ENCODE measurements around the gene AGXT.
A peak's percentile ranks its signal among the peaks of the same experiment; 100 is the strongest.

Gene AGXT

DNA sequence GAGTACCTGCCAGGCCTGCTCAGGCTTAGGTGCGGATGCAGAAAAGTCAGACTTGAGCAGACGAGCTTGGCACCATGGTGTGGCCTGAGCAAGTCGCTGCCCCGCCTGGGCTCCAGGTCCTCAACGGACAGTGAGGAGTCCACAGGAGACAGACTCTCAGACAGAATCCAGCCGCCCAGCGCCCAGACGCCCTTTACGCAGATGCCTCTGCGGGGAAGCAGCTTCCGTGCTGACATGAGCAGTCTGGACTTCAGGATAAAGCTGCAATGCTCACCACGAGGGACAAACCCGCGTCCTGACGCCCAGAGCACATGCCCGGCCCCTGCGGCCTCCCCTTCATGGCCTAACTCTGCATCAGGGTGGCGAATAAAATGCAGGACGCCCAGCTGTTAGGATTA, 30.8 kb downstream of the AGXT start:
- no peak for DNase-seq

DNA sequence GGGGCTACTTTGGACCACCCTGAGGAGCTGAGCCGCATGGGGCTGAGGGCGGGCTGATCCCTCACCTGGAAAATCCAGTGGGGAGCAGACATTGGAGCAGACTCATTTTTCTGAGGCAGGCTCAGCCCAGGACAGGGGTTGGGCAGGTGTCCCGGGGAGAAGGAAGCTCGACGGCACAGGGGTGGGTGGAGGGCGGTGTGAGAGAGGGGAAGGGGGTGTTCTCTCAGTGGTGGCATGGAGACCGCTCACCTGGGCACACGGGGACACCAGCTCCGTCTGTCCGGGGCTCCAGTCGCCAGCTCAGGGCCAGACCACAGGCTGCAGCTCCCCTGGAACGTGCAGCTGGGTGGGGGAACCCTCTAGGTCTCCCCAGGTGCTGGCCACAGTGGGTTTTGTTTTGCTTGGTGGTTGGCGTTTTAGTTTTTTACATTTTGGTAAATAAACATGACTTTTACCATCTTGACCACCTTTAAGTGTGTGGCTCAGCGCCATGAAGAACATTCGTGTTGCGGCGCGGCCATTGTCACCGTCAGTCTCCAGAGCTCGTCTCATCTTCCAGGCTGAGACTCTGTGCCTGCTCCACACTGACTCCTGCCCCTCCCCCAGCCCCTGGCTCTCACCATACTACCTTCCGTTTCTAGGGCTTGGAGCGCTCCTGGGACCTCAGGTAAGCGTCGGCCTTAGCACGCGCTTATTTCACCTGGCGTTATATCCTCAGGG, 31.7 kb downstream of the AGXT start:
- DNase-seq = no peak

DNA sequence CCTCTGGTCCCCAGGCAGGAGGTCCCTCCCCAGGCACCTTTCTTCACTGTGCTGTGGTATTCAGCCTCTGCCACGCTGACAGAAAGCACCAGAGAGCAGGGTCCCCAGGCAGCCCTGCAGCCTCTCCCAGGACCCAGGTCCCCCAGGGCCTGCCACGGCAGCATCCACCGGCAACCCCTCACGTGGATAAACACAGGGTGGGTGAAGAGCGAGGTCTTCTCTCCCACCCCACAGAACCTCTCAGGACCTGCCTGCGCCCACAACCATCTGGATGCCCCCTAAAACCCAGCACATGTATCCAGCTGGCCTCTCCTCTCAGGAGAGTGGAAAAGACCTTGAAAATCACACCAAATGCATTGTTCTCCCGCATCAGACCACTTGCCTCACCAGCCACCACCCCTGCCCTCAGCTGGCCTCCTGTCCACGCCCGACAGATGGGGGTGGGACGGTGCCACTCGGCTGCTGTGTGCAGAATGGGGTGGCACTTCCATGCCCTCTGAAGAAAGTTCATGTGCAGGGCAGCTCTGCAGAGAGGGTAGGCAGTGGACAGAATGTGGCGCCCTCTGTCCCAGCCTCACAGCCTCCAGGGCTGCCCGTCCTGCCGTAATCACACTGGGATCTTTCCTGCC, 33.5 kb downstream of the AGXT start:
- no peak for DNase-seq

DNA sequence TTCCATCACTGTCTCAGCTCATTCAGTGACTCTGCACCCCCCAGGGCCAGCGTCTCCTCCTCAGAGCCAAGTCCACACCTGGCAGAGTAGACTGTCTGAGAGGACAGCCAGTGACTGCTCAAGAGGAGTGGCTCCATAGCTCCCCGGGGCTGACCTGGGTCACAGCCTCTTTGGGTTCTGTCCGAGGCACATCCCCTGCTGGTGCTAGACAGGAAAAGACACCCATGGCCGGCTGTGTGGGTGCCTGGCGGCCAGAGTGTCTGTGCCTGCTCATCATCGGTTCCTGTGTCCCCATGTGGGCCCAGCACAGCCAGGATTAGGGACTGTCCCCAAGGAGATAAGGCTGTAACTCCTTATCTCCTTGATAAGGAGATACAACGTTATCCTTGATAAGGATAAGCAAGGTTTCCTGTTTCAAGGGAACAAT, 34.0 kb downstream of the AGXT start:
- DNase-seq = no peak

DNA sequence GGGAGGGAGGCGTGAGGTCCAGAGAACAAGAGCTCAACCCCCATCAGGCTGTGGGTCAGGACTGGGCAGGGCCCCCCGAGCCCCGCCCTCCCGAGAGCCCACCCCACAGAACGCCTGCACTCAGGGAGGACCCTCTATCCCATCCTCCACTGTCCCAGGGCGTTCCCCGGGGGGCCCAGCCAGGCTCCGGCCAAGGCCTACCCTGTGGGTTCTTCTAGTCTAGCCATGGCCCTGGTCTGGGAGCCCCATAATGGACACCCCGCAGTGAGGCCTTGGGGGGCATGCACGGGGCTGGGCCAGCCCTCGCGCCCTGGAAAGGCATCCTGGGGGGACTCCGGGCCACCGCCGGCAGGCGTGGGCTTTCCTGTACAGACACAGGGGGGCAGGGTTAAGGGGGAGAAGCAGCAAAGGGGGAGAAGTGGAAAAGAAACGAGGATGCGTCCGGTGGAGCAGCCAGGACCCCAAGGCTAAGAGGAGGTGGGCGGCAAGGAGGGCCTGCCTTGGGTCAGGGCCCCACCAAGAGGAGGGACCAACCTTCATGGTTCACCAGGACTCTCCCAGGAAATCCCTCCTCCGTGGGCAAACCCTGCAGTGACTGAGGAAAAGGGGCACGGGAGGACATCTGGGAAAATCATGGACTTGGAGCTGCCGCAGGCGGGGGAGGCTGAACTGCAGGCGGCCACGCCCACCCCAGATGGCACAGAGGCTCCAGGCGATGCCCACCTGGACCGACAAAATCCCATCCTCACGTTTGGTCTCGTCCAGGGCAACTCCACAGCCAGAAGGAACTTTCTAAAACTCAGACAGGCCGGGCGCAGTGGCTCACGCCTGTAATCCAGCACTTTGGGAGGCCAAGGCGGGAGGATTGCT, 34.8 kb downstream of the AGXT start:
- no peak for DNase-seq

DNA sequence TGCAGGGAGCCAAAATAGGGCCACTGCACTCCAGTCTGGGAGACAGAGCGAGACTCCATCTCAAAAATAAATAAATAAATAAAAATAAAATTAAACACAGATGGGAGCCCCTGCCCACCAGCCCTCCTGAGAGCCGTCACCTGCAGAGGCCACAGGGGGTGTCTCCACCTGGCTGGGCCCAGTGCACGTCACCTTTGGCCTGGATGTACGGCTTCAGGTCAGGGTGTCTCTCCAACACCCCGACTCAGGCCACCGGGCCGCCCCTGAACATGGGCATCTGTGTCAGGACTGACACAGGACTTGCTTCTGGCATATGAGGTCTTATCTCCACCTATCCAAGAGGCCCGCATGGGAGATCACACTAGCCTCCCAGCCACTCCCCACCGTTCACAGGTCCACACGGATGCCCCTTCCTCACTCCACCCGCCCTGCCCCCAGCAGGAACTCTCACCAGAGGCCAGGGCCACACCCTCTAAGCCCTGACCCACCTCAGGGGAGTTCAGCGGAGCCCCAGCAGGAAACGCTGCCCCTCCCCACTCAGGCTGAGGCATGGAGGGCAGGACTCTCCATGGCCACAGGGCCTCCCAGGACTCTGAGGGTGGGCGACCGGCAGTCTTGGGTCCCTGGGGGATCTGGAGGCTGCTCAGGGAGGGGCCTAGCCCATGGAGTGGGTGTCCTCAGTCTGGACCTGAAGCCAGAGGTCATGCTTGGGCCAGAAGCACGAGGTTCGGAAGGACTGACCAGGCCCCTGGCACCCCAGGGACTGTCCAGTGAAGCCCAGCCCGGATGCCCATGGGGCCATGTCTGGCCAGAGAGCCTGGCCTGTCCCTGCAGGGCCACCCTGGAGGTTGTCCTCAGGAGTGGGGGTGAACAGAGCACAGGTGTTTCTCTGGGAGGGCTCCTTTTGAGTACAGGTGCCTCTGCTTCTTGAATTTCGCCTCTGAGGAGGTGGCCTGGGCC, 35.9 kb downstream of the AGXT start:
- no peak for DNase-seq

DNA sequence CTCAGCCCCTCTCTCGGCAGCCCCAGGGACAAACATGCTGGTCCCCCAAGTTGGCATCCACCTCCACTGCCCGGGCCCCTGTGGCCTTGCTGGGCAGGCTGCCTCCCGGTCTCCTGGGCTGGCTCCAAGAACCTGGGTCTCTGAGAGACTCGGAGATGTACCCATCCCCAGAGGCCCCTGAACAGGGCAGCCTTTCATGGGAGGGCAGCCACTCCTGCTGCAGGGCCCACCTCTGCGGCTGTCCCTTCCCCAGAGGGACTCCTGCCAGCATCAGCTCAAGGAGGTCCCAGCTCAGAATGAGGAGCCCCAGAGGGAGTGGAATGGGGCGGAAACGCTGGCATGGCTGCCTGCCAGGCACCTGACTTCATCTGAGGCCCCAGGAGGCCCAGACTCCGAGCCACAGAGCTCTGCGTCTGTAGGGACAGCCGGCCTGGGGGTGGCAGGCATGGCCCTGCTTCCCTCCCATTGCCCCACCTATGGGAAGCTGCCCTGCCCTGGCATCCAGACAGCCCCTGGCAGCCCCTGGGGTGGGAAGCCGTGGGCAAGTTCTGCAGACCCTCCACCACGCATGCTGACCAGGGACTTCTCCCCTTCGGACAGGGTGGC, 36.7 kb downstream of the AGXT start:
- no peak for DNase-seq

DNA sequence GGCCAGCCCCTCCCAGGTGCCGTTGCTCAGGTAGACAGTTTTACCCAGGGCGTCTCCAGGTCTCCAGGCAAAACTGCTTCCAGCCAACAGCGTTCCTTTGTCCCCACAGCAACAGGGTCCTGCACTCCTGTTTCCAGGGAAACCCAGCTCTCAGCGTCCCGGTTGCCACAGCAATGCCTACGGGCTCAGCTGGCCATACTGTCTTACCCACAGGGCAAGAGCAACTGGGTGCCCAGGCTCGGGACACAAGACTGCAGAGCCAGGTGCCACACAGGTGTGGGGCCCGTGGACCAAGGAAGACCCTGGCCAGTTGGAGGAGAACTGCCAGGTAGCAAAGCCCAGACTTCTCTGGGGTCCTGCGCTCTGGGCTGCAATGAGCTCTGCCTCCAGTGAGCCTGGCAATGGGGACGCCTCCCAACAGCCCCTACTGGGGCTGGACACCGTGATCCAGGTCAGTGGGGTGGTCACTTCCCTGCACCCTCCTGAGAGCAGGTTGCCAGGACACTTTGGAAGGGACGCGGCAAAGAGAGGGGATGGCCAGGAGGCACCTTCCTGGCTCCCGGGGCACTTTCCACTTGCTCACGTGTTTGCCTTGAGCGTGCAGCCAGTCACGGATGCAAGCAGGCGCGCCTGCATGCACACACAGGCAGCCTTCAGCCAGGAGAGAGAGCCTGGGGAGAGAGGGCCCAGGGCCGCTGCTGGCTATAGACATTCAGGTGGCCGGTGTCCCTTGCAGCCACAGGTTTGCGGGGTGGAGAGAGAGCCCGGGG, 37.7 kb downstream of the AGXT start, which contains the start of gene CROCC2:
CROCC2 (plus strand) TSS at position 196 of the 770 bp plus-strand sequence; CDS start at position 374, 178 bp downstream.
- DNase-seq = no peak

DNA sequence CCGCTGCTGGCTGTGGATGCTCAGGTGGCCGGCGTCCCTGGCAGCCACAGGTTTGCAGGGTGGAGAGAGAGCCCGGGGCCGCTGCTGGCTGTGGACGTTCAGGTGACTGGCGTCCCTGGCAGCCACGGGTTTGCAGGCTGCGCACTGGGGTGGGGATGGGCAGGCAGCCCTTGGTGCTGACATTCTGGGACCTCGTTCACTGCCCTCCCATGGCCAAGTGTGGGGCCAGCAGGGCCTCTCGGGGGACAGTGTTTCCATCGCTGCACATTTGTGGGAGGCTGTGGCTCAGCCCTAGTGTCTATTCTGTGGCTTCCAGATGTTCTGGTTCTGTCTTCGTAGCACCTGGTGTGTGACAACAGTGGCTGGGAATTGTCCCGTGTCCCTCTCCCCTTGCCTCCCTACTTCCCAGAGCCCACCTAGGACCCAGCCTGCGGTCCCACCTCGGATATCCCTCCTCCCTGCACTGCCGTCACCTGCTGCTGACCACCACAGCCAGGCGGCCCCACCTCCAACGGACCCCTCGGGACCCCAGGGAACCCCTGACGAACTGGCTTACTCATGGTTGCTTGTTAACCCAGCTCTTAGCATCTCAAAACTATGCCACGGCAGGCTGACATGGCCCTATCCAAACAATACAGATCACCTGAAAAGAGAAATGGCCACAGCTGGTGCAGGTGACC, 38.4 kb downstream of the AGXT start:
- no peak for DNase-seq

DNA sequence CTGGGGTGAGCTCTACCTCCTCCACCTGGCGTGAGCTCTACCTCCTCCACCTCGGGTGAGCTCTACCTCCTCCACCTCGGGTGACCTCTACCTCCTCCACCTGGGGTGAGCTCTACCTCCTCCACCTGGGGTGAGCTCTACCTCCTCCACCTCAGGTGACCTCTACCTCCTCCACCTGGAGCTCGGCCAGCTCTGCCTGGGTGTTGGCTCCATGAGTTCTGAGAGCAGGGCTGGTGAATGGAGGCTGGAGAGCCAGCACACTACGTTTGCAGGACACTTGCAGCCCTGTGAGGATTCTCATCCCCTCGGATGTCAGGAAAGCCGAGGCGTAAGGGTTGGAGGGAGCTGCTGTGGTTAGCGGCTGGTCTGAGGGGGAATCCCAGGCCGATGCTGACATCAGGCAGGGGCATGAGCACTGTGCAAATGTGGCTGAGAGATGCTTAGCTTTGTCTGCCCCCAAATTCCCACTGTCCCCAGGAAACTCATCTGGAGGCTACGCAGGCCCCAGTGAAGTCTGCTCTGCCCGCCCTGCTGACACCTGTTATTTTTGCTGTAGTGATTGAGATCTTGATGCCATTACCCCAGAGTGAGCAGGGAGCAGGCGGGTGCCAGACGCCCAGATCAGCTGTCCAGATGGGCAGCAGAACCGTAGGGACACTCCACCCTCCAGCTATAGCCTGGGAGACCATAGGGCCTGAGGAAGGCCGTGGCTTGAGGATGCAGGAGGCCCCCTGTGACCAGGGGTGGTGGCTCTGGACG, 40.8 kb downstream of the AGXT start:
- no peak for DNase-seq

DNA sequence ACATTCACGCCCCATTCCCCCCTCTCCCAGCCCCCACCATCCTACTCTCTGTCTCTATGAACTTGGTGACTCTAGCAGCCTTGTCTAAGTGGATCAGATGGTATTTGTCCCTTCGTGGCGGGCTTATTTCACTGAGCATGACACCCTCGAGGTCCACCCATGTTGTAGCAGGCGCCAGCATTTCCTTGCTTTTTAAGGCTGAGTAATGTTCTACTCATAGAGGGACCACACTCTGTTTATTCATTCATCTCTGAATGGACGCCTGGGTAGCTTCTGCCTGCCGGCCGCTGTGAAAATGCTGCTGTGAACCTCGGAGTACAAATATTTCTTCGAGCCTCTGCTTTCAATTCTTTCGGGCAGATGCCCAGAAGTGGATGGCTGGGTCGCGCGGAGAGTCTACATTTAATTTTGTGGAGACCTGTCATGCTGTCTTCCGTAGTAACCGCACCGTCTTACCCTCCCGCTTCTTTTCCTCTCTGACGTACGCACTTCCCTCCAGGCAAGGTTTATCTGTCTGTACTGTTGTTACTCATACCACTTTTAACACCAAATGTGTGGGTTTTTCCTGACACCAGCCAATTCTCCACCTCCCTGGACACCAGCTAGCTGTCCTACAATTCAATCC, 43.1 kb downstream of the AGXT start:
- no peak for DNase-seq

DNA sequence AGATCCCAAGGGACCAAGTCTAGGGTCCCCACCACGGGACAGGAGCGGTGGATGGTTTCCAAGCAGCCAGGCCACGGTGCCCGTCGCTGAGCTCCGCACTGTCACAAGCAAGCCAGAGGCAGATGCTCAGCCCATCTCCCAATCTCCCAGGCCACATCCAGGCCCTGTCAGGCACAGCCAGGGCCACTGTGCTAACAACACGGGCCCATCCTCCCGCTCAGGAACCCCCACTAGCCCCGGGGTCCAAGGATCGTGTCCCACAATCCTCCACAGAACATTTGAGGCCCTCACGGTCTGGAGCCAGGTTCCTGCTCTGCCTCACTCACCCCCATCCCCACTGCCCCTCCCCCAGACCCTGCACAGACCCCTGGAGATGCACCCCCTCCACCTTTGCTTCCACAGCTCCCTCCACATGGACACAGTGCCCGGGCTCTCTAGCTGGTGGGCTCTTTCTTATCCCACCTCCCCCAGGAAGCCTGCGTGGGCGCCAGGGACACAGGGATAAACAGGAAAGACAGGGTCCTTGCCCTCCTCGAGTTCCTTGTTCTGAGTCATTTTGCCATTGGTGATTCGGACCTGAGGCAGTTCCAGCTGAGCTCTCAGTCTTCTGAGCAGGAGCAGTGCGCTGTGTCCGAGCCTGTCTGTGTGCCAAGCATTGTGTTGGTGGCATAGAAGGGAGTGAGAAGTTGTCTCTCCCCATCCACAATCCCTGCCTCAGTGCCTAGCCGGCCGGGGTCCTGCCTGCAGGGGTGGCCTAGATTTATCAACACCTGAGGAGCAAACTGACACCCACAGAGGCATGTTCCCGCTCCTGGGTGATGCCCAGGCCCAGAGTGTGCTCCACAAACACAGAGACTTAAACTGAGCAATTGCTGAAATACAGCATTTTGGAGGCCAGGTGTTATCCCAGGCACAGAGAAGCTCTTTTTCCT, 44.5 kb downstream of the AGXT start:
- no peak for DNase-seq

DNA sequence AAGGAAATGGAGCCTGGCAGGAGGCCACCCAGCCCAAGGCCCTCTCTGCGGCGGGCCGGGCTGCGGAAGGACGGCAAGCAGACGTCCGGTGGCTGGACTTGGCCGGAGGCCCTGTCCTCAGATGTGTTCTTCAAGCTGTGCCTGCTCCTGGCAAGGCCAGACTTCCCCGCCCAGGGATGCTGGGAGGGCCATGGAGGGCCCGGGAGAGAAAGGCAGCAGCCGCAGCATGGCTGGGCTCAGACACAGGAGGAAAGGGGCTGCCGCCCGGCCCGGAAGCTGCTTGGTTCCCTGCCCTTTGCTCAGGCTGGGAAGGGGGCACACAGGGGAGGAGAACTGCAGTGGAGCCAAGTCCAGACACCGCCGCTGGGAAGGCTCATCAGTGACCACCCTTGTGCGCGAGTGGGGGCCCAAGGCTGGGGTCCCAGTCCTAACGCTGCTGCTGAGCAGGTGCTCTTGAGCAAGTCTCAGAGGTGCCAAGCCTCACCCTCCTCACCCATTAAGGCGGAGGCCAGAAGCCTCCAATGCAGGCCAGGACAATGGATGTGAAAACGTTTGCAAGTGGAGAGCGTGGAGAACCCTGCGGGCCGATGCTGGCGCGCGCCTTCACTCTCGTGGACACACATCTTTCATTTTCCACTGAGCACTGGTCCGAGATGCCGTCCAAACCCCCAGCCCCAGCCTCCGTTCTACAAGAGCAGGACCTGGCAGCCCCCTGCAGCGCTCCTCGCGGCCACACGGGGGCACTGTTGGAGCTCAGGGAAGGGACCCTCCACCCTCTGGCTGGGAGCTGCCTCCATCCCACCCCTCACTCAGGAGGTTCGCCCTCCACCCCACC, 45.4 kb downstream of the AGXT start:
- DNase-seq = peak in 1 of 2 experiments; percentile 22

DNA sequence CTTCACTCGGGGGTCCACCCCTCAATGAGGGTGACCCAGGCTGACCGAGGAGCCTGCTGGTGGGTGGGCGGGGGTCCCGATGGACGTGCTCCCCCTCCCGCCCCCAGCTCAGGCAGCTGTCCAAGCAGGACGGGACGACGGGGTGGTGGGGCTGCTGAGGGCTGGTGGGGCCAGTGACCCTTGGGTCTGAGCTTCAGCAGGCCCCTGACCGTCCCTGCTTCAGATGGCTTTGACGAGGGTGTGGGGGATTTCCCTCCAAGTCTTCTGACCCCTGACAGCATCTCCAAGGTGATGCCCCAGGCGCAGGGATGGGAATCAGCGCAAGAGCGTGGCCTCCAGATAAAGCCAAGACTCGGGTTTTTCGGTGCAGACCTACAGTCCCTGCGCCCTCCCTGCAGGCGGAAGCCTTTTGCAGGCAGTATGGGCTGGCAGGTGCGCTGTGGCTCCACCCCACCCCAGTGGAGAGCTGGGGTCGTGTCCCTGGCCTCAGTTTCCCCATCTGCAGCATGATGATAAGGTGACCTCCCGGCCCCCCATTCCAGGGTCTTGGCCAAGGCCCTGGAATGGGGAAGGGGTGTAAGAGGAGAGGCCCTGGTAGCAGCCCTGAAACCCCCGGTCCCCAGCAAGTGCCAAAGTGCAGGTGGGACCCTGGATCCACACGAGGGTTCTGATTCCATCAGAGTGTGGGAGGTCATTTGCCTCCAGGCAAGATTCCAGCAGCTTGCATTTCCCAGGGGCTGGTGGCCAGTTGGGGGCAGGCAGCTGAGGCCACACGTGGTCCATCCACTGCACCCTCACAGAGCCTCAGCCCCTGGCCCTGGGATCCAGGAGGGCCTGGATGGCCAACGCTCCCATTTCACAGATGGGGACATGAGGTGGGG, 46.3 kb downstream of the AGXT start:
- DNase-seq = no peak

DNA sequence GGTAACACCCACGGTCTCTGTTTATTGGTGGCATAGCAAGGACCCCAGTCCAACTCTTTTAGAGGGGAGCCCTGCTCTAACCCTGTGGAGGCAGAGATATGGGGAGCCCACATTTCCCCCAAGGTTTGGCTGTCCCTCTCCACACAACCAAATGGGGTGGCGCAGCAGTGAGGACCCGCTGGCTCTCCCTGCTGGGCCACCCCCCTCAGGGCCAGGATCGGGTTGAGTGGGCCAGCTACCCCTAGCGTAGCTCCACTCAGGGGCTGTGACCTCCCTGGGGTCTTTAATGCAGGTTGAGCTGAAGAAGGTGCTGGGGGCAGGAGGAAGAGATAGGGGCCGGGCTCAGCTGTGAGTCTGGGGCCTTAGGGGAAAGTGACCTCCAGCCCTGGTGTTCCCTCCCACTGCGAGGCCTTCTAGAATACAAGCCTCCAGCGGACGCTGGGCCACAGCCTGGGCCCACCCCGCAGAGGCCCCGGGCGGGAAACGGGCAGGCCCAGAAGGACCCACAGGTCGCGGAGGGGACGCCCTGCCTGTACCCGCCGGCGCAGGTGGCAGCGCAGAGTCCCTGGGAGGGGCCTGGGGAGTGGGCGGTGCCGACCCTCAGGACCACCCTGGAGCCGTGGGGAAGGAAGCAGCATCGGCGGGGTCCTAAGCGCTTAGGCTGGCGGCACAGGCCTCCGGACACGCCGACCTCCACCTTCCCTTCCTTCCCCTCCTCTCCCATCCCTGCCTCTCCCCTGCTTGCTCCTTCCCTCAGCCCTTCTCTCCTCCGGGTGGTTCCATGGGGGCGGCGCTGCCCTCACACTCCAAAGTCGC, 47.1 kb downstream of the AGXT start:
- no peak for DNase-seq

Measured in SW 1271 (cell line).